Suprapubic skin (tissue), 4 donors: ENCODE measurements around the gene IL17REL. TPM values are rescaled to one million over a fixed set of nuclear protein-coding genes. Genes with fewer than 3 reads are reported as not detected.
A peak's percentile ranks its signal among the peaks of the same experiment; 100 is the strongest.

Experiments used
- DNase-seq, 2 donors: peaks; one replicate each; pipeline ENCODE4 v3.0.0-alpha.2; 2019; ENCODE audit warnings: low spot score in 2 of 2
- H3K27ac ChIP-seq: fragments of 200-600 bp; sonication (generic); one replicate; pipeline ENCODE4 v1.5.1; 2019
- H3K27me3 ChIP-seq: fragments of 200-600 bp; sonication (generic); one replicate; pipeline ENCODE4 v1.5.1; 2019
- H3K36me3 ChIP-seq: fragments of 200-600 bp; sonication (generic); one replicate; pipeline ENCODE4 v1.5.1; 2019
- H3K4me1 ChIP-seq: fragments of 200-600 bp; sonication (generic); one replicate; pipeline ENCODE4 v1.5.1; 2019
- H3K4me3 ChIP-seq: fragments of 200-600 bp; sonication (generic); one replicate; pipeline ENCODE4 v1.5.1; 2019; ENCODE audit warnings: mild to moderate bottlenecking
- H3K9me3 ChIP-seq: fragments of 200-600 bp; sonication (generic); one replicate; pipeline ENCODE4 v1.5.1; 2019
- EP300 ChIP-seq: sonication (generic); formaldehyde crosslinking; IDR thresholded peaks from one replicate; pipeline ENCODE4 v1.6.1; 2017; ENCODE audit warnings: antibody characterized with exemption
- POLR2A ChIP-seq, 2 donors: fragments of 450-650 bp; IDR thresholded peaks; one replicate each; pipeline ENCODE4 v1.6.1; 2017; ENCODE audit warnings: antibody characterized with exemption in 2 of 2, mild to moderate bottlenecking in 2 of 2, moderate library complexity in 2 of 2
- POLR2AphosphoS5 ChIP-seq, 3 donors: sonication (generic); formaldehyde crosslinking; IDR thresholded peaks; one replicate each; pipeline ENCODE4 v1.6.1; 2017; ENCODE audit warnings: antibody characterized with exemption in 3 of 3
- WGBS: methylation state at CpG from one replicate; pipeline ENCODE4 v1.1.5; 2018; 5-methylcytosine and 5-hydroxymethylcytosine counted together
- total RNA-seq, 4 donors: library from RNA; depleted of rRNA; stranded (reverse); fragments of >200 nt; gene quantifications; one replicate each; pipeline ENCODE4 v1.1.0, GENCODE V29; 2016
- TF ChIP-seq, protein P1 (sequence below), 2 donors: fragments of 200-600 bp in 1 of 2; fragments of 450-650 bp in 1 of 2; sonication (generic) in 1 of 2; IDR thresholded peaks; one replicate each; pipeline ENCODE4 v1.5.1; 2016 to 2019; ENCODE audit warnings: antibody characterized with exemption in 2 of 2, mild to moderate bottlenecking in 1 of 2, moderate library complexity in 1 of 2

Gene IL17REL
- total RNA-seq, 4 donors from 2014 or later = not detected

DNA sequence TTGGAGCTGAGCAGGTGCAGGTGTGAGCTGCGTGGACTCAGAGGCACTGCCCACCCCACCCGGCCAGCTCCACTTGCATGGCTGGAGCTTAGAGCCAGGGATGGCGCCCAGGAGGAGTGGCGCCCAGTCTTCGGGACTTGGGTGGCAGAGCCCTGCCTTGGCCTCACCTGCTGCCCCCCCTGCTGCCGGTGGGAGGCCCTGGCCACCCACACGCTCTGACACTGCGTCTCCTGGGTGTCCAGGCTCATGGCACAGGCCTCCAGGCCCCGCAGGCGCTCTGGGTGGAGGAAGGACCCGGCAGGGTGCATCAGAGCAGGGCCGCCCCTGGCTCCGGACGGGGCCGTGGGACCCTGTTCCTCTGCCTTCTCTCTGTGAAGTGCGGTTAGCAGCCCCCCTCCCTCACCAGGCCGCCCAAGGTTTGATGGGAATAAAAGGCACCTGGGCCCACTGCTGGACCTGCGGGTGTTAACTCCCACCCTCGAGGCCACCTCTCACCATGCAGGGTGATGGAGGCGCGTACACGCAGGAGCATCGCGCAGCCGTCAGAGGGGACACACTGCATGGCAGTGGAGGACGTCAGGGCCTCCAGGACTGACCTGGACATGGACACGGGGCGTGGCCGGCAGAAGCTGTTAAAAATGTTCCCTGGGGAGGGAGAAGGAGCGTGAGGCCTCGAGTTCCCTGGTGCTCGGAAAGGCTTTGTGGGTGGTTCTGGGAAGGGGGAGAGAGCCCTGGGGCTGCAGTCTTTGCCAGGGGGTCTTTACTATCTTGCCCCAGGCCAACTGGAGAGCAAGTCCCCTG is 11.8 kb downstream of the IL17REL start:
- Histone ChIP-seq H3K27ac (no peak overlapping the region), H3K9me3 (no peaks in the 10 kb centered on the region), H3K27me3 (peaks cover 26% of the 10 kb centered on the region), H3K4me1 (peaks cover 5% of the 10 kb centered on the region), H3K36me3 (no peaks in the 10 kb centered on the region), H3K4me3 (no peak overlapping the region)
- TF ChIP-seq, protein P1, sequence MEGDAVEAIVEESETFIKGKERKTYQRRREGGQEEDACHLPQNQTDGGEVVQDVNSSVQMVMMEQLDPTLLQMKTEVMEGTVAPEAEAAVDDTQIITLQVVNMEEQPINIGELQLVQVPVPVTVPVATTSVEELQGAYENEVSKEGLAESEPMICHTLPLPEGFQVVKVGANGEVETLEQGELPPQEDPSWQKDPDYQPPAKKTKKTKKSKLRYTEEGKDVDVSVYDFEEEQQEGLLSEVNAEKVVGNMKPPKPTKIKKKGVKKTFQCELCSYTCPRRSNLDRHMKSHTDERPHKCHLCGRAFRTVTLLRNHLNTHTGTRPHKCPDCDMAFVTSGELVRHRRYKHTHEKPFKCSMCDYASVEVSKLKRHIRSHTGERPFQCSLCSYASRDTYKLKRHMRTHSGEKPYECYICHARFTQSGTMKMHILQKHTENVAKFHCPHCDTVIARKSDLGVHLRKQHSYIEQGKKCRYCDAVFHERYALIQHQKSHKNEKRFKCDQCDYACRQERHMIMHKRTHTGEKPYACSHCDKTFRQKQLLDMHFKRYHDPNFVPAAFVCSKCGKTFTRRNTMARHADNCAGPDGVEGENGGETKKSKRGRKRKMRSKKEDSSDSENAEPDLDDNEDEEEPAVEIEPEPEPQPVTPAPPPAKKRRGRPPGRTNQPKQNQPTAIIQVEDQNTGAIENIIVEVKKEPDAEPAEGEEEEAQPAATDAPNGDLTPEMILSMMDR (IDR thresholded peaks at IDR 0.05) = no peak
- TF ChIP-seq POLR2AphosphoS5 (IDR thresholded peaks at IDR 0.05) (no peak), POLR2A (IDR thresholded peaks at IDR 0.05) (no peak), EP300 (no peak)
- WGBS = 86% methylated on average over 13 of the region's 32 CpGs
- DNase-seq = no peak

DNA sequence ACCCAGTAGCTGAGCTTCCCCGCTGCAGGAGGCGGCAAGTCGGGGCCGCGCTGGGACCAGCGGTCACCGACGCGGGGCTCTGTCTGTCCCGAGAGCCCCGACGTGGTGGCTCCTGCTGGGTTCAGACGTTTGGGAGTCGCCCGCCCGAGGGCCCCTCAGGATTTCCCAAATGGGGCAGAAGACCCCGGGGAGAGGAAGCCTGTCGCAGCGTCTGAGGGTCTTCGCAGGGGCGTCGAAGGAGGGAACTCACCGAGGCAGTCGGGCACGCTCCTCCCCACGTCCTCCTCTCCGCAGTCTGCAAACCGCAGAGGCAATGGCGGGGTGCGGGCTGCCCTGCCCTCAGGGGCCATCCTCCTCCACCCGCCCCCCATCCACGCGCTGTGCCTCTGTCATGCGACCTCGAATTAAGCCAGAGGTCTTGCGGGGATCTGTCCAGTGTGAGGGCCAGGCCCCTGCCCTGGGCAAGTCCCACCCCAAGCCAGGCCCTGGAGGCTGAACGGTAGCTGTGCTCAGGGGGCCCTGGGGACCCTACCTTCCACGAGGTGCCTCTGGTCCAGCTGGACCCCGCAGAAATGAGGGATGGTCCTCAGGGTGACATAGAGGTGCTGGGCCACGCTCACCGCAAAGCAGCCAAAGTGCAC is 12.5 kb downstream of the IL17REL start:
- Histone ChIP-seq H3K27ac (no peak overlapping the region), H3K4me3 (peak overlapping the region; percentile 27), H3K27me3 (peaks cover 26% of the 10 kb centered on the region), H3K4me1 (peaks cover 5% of the 10 kb centered on the region), H3K9me3 (no peaks in the 10 kb centered on the region), H3K36me3 (no peaks in the 10 kb centered on the region)
- TF ChIP-seq POLR2A (IDR thresholded peaks at IDR 0.05) = no peak
- no peak for TF ChIP-seq POLR2AphosphoS5 (IDR thresholded peaks at IDR 0.05)
- TF ChIP-seq EP300 = no peak
- TF ChIP-seq, protein P1 (IDR thresholded peaks at IDR 0.05) = no peak
- no peak for DNase-seq
- WGBS = 44% methylated on average over 26 of the region's 41 CpGs

DNA sequence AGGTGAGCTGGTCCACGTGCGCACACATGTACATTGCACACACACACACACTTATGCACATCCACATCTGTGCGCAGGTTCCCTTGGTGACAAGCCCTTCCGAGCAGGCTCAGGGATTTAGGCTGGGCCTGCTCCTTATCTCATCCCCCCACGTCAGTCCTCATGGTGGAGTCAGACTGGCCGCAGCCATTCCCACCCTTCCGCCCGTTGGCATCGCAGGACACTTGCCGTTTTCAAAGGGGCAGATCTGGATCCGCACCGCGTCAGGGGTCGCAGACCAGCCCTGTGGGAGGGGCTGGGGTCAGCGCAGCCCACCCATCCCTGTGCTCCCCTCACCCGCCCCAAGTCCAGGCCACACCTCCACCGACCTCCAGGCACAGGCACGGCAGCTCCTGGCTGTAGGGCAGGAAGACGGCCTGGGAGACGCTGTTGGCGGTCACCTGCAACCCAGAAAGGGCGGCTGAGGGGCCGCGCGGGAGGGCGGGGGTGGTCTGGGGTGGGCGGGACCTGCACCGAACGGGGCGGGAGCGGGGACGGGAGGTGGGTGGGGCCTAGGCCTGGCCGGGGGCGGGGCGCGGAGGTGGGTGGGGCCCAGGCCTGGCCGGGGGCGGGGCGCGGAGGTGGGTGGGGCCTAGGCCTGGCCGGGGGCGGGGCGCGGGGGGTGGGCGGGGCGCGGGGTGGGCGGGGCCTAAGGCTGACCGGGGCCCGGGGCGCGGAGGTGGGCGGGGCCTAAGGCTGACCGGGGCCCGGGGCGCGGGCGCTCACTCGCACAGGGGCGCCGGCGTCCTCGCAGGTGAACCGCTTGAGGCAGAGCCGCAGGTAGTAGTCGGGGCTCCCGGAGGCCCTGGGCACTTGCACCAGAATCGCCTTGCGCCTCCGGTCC is 13.3 kb downstream of the IL17REL start:
- H3K27ac ChIP-seq = no peak overlapping the region
- WGBS = 32% methylated on average over 20 of the region's 70 CpGs
- no peaks in the 10 kb centered on the region for H3K36me3 ChIP-seq
- DNase-seq = peak in 1 of 2 donors; percentile 35
- peaks cover 5% of the 10 kb centered on the region for H3K4me1 ChIP-seq
- H3K27me3 ChIP-seq = peaks cover 26% of the 10 kb centered on the region
- H3K4me3 ChIP-seq = peak overlapping the region; percentile 27
- TF ChIP-seq, protein P1 (IDR thresholded peaks at IDR 0.05) = no peak
- TF ChIP-seq EP300 (no peak), POLR2A (IDR thresholded peaks at IDR 0.05) (no peak), POLR2AphosphoS5 (IDR thresholded peaks at IDR 0.05) (no peak)
- H3K9me3 ChIP-seq = no peaks in the 10 kb centered on the region

DNA sequence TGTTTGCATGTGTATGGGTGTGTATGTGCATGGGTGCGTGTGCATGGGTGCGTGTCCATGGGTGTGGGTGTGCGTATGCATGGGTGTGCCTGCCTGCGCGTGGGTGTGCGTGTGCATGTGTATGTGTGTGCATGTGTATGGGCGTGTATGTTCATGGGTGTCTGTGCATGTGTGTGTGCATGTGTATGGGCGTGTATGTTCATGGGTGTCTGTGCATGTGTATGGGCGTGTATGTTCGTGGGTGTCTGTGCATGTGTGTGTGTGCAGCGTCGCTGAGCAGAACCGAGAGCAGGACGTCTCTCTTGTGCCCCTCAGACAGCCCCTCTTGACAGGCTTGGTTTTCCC is 13.9 kb downstream of the IL17REL start:
- H3K9me3 ChIP-seq = no peaks in the 10 kb centered on the region
- no peak for DNase-seq
- 82% methylated on average over 9 of the region's 14 CpGs for WGBS

More for the DNA sequence above, 13.9 kb downstream of the IL17REL start:
- Histone ChIP-seq H3K4me3 (no peak overlapping the region), H3K36me3 (no peaks in the 10 kb centered on the region), H3K27ac (no peak overlapping the region), H3K4me1 (peaks cover 5% of the 10 kb centered on the region), H3K27me3 (peaks cover 26% of the 10 kb centered on the region)
- TF ChIP-seq POLR2AphosphoS5 (IDR thresholded peaks at IDR 0.05) (no peak), POLR2A (IDR thresholded peaks at IDR 0.05) (no peak), EP300 (no peak)
- TF ChIP-seq, protein P1 (IDR thresholded peaks at IDR 0.05) = no peak
